Sigmoid colon (tissue), 7 donors: Measurements from ENCODE around the gene TDRD7. TPM values are rescaled to one million over a fixed set of nuclear protein-coding genes. Genes with fewer than 3 reads are reported as not detected.

Source experiments
- DNase-seq: peaks from one replicate; pipeline ENCODE4 v3.0.0-alpha.2; 2019
- H3K27ac ChIP-seq, 4 donors: fragments of 200-600 bp; sonication (generic); one replicate each; pipeline ENCODE4 v1.5.1; 2016 to 2019; ENCODE audit warnings: mild to moderate bottlenecking in 1 of 4
- H3K27me3 ChIP-seq, 3 donors: fragments of 200-600 bp; sonication (generic); one replicate each; pipeline ENCODE4 v1.5.1; 2019; ENCODE audit warnings: mild to moderate bottlenecking in 1 of 3
- H3K36me3 ChIP-seq, 4 donors: fragments of 200-600 bp; sonication (generic); one replicate each; pipeline ENCODE4 v1.5.1; 2016 to 2019
- H3K4me1 ChIP-seq, 4 donors: fragments of 200-600 bp; sonication (generic); one replicate each; pipeline ENCODE4 v1.5.1; 2017 to 2019
- H3K4me3 ChIP-seq, 4 donors: fragments of 200-600 bp; sonication (generic); one replicate each; pipeline ENCODE4 v1.5.1; 2017 to 2019; ENCODE audit warnings: mild to moderate bottlenecking in 2 of 4, moderate library complexity in 1 of 4
- H3K9me3 ChIP-seq, 4 donors: fragments of 200-600 bp in 3 of 4; sonication (generic) in 3 of 4; one replicate each; pipeline versions ENCODE4 v1.5.1 to v1.6.1; 2013 to 2019
- CTCF ChIP-seq, 4 experiments: fragments of 450-650 bp in 3 of 4; fragments of 200-600 bp in 1 of 4; IDR thresholded peaks; one replicate each; pipeline ENCODE4 v1.5.1; 2016 to 2019; ENCODE audit warnings: antibody characterized with exemption in 4 of 4, mild to moderate bottlenecking in 3 of 4, moderate library complexity in 2 of 4
- EP300 ChIP-seq, 4 donors: sonication (generic); formaldehyde crosslinking; IDR thresholded peaks; one replicate each; pipeline ENCODE4 v1.6.1; 2017; ENCODE audit warnings: antibody characterized with exemption in 4 of 4
- POLR2A ChIP-seq, 2 donors: fragments of 450-650 bp; IDR thresholded peaks; one replicate each; pipeline ENCODE4 v1.6.1; 2016; ENCODE audit warnings: antibody characterized with exemption in 2 of 2, mild to moderate bottlenecking in 2 of 2, moderate library complexity in 2 of 2
- POLR2AphosphoS5 ChIP-seq, 4 donors: sonication (generic); formaldehyde crosslinking; IDR thresholded peaks; one replicate each; pipeline ENCODE4 v1.6.1; 2017; ENCODE audit warnings: antibody characterized with exemption in 4 of 4
- WGBS, 2 donors: extraction: QIAGEN DNeasy Blood & Tissue Kit; methylation state at CpG; one replicate each; pipeline ENCODE4 v1.1.7; 2013; 5-methylcytosine and 5-hydroxymethylcytosine counted together
- intact Hi-C: fragments of 100-400 bp; cut with DNase I; formaldehyde crosslinking; loops from one replicate; pipeline ENCODE4 v1.15.1; 2023
- polyA plus RNA-seq, 3 donors: library from polyadenylated mRNA; stranded (reverse); fragments of 200-250 nt; gene quantifications; one replicate each; pipeline ENCODE4 v1.2.3, GENCODE V29; 2013
- total RNA-seq, 4 donors: library from RNA; depleted of rRNA; stranded (reverse); fragments of >200 nt; gene quantifications; one replicate each; pipeline ENCODE4 v1.1.0, GENCODE V29; 2016
- donor health status: healthy with polysubstance abuse.
- donor health status: Bipolar disorder and iron deficiency.
- donor health status: healthy.

Gene TDRD7
- total and polyA plus RNA-seq, 7 donors, result 10.5 to 25.7 (median 17.5) TPM

GRCh38 chr9:97406620-97407177, 5.2 kb upstream of the TDRD7 start:
- no peak overlapping the region for H3K4me3 ChIP-seq
- H3K27me3 ChIP-seq, result no peaks in the 10 kb centered on the region
- H3K36me3 ChIP-seq, result no peaks in the 10 kb centered on the region
- no peak overlapping the region for H3K27ac ChIP-seq
- H3K9me3 ChIP-seq, result peaks cover 0 to 16% (median 4%) of the 10 kb centered on the region in 4 donors
- 16 to 50% methylated on average over 3 of the region's 3 CpGs for WGBS, 2 donors
- DNase-seq, result no peak
- peaks cover 0 to 4% (median 0%) of the 10 kb centered on the region in 4 donors for H3K4me1 ChIP-seq
- TF ChIP-seq EP300 (IDR thresholded peaks at IDR 0.05) (no peak), POLR2A (IDR thresholded peaks at IDR 0.05) (no peak), CTCF (IDR thresholded peaks at IDR 0.05) (no peak), POLR2AphosphoS5 (IDR thresholded peaks at IDR 0.05) (no peak)
- intact Hi-C loops, result no loop called here

- no peaks in the 10 kb centered on the region for H3K36me3 ChIP-seq
- H3K4me3 ChIP-seq, result no peak overlapping the region
- H3K27me3 ChIP-seq, result peaks cover 0 to 4% (median 0%) of the 10 kb centered on the region in 3 donors
- no peak overlapping the region for H3K27ac ChIP-seq
- TF ChIP-seq POLR2AphosphoS5 (IDR thresholded peaks at IDR 0.05) (no peak), EP300 (IDR thresholded peaks at IDR 0.05) (no peak), CTCF (IDR thresholded peaks at IDR 0.05) (no peak), POLR2A (IDR thresholded peaks at IDR 0.05) (no peak)
- WGBS, 2 donors, result 94 to 97% methylated on average over 4 of the region's 4 CpGs
- no peak for DNase-seq
- intact Hi-C loops, result no loop called here
- H3K4me1 ChIP-seq, result peaks cover 0 to 10% (median 7%) of the 10 kb centered on the region in 4 donors
- H3K9me3 ChIP-seq, result peaks cover 0 to 10% (median 3%) of the 10 kb centered on the region in 4 donors
These were observed 3.3 kb upstream of the TDRD7 start for GRCh38 chr9:97408562-97408961.

- Histone ChIP-seq H3K9me3 (no peaks in the 10 kb centered on the region), H3K4me3 (peak overlapping the region; percentile 84 to 100 (median 94)), H3K27ac (peak overlapping the region; percentile 87 to 91 (median 91)), H3K4me1 (peaks cover 0 to 15% (median 8%) of the 10 kb centered on the region in 4 donors), H3K36me3 (no peaks in the 10 kb centered on the region), H3K27me3 (peaks cover 0 to 4% (median 0%) of the 10 kb centered on the region in 3 donors)
- DNase-seq, result no peak
- WGBS, 2 donors, result 6 to 16% methylated on average over 3 of the region's 3 CpGs
- TF ChIP-seq CTCF (IDR thresholded peaks at IDR 0.05), result no peak
- TF ChIP-seq POLR2A (IDR thresholded peaks at IDR 0.05), result no peak
- TF ChIP-seq POLR2AphosphoS5 (IDR thresholded peaks at IDR 0.05), result no peak
- TF ChIP-seq EP300 (IDR thresholded peaks at IDR 0.05), result no peak
- intact Hi-C loops, result loop anchor here (2.0 to 5.0 kb wide), 3 partner anchors 174 to 554 kb away; no protein-coding TSS in a partner anchor
These were observed 482 bp upstream of the TDRD7 start for GRCh38 chr9:97411440-97411788.

GRCh38 chr9:97412626-97413385, 910 bp downstream of the TDRD7 start:
- WGBS, 2 donors, result 4 to 6% methylated on average over 16 of the region's 16 CpGs
- TF ChIP-seq POLR2A (IDR thresholded peaks at IDR 0.05), result no peak
- no peak for TF ChIP-seq POLR2AphosphoS5 (IDR thresholded peaks at IDR 0.05)
- no peak for TF ChIP-seq EP300 (IDR thresholded peaks at IDR 0.05)
- TF ChIP-seq CTCF (IDR thresholded peaks at IDR 0.05), result no peak
- peaks cover 0 to 4% (median 0%) of the 10 kb centered on the region in 3 donors for H3K27me3 ChIP-seq
- no peaks in the 10 kb centered on the region for H3K9me3 ChIP-seq
- peaks cover 0 to 15% (median 8%) of the 10 kb centered on the region in 4 donors for H3K4me1 ChIP-seq
- intact Hi-C loops, result loop anchor here (5.0 kb wide), 2 partner anchors 176 to 556 kb away; no protein-coding TSS in a partner anchor
- no peak for DNase-seq
- H3K27ac ChIP-seq, result peak overlapping the region; percentile 87 to 91 (median 91)
- peak overlapping the region; percentile 84 to 100 (median 94) for H3K4me3 ChIP-seq
- H3K36me3 ChIP-seq, result no peaks in the 10 kb centered on the region
